Stimulated activated CD4-positive, alpha-beta T cell treated with anti-CD3 and anti-CD28 coated beads, TNF-alpha, amount 100 ng/mL, for 24 hours (primary cell): ENCODE data around the gene CACNA1B.
"Not testable (repeated sequence)": the region's sequence is repeated elsewhere in the genome, so short reads cannot be mapped to it uniquely, and the experiment has no call there.

Experiments used
- DNase-seq, 3 experiments: peaks; one replicate each; pipeline ENCODE4 v3.0.0-alpha.2; 2020; ENCODE audit warnings: low read depth in 3 of 3

CACNA1B gene

GRCh38 chr9:138072161-138072842 is 194.7 kb downstream of the CACNA1B start:
- no peak for DNase-seq

- DNase-seq, result no peak
These were observed 195.3 kb downstream of the CACNA1B start for GRCh38 chr9:138072897-138073296.

DNA sequence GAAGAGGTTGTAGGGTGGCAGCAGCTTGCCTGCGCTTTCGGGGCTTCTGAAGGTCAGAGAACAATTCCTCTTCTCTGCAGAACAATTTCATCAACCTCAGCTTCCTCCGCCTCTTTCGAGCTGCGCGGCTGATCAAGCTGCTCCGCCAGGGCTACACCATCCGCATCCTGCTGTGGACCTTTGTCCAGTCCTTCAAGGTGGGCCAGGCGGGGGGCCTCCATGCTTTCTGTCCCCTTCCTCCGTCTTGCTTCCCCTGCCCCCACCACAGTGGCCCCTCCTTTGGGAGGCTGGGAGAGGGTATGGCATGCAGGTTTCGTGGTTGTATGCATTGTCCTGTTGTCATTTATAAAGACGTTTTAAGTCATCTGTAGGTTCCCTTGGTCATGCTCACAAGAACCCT is 195.8 kb downstream of the CACNA1B start:
- no peak for DNase-seq

- no peak for DNase-seq
These were observed 196.2 kb downstream of the CACNA1B start for GRCh38 chr9:138073808-138074207.

GRCh38 chr9:138074516-138074915 is 196.9 kb downstream of the CACNA1B start:
- DNase-seq, result no peak

GRCh38 chr9:138075496-138075895 is 197.9 kb downstream of the CACNA1B start:
- no peak for DNase-seq

GRCh38 chr9:138075961-138076649 is 198.5 kb downstream of the CACNA1B start:
- DNase-seq, result no peak

GRCh38 chr9:138076650-138077009 is 199.0 kb downstream of the CACNA1B start:
- DNase-seq, result no peak

DNA sequence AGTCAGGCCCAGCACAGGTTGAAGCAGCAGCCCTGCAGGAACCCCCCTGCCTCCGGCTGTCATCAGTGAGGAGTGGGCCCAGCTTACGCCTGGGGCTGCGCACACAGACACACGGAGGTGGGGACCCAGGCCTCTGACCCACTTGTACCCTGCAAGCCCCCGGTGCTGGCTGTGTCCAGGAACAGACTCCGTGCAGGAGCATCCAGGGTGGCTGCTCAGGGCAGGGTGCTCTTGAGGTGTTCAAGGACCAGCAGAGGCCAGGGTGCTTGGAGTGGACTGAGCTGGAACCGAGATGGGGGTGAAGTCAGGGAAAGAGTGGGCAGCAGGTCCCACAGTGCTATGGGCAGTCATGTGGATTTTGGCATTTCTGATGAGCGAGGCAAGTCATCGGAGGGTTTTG is 199.5 kb downstream of the CACNA1B start:
- DNase-seq, result no peak

DNA sequence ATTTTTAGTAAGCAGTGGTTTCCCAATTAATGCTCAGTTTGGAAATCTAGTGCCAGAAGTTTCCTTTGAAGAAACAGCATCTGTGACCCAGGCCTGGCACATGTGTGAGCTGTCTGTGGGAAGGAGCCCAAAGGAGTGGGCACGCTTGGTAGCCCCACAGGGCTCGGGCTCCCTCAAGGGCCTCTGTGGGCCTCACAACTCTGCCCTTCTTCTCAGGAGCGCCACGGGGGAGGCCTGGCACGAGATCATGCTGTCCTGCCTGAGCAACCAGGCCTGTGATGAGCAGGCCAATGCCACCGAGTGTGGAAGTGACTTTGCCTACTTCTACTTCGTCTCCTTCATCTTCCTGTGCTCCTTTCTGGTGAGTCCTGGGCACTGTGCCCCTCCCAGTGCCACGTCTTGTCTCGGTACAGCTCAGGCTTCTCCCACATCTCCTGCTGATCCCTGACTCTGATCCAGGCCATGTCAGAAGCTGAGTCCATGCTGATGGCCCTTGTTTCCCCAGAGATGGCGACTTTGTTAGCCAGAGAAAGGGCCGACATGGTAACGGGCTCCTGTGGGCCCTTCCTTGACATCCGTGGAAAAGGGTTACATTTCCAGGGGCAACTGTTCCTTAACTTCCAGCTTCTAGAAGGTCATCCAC is 200.4 kb downstream of the CACNA1B start:
- DNase-seq, result no peak

GRCh38 chr9:138078846-138079245 is 201.3 kb downstream of the CACNA1B start:
- DNase-seq, result no peak

- DNase-seq, result no peak
These were observed 203.4 kb downstream of the CACNA1B start for GRCh38 chr9:138080979-138081378.

DNA sequence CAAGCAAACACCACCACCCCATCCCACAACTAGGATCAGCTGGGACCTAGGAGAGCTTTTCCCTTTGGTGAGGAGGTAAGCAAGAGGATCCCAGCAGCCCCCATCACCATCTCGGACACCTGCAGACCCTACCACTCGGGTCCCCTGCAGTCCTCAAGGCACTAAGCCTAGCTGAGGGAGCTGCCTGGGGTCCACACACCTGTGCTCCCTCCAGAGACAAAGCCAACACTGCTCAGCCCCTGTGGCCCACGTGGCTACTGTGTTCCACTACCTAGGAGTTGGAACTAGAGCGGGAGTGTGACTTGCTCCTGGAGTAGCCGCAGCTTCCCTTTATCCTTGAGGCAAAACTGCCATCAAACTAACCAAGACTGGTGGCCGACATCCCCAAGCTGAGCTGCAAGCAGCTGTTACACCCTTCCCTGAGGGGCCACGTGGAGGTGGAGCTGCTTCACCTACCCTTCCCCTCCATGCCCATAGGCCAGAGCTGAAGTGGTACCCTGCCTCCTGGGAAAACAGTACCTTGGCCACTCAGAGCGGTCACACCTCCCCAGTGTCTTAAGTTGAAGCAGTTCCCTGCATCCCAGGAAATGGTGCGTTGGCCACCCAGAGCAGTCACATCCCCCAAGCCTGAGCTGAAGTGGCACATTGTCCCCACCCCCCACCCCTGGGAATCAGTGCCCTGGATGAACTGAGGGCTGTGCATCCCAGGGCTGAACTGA is 205.5 kb downstream of the CACNA1B start:
- DNase-seq, result no peak

GRCh38 chr9:138083873-138084272 is 206.3 kb downstream of the CACNA1B start:
- no peak for DNase-seq

GRCh38 chr9:138085568-138085967 is 208.0 kb downstream of the CACNA1B start:
- DNase-seq, result no peak

GRCh38 chr9:138092057-138092456 is 214.5 kb downstream of the CACNA1B start:
- not testable (repeated sequence) for DNase-seq

DNA sequence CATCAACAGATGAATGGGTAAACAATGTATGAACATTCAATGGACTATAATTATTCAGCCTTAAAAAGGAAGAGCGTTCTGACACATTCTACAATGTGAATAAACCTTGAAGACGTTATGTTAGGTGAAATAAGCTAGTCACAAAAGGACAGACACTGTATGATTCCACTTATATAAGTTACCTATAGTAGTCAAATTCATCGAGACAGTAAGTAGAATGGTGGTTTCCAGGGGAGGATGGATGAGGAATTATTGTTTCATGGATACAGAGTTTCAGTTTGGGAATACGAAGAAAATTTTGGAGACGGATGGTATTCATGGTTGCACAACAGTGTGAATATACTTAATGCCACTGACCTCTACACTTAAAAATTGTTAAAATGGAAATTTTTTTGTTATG is 216.4 kb downstream of the CACNA1B start:
- no peak for DNase-seq

DNA sequence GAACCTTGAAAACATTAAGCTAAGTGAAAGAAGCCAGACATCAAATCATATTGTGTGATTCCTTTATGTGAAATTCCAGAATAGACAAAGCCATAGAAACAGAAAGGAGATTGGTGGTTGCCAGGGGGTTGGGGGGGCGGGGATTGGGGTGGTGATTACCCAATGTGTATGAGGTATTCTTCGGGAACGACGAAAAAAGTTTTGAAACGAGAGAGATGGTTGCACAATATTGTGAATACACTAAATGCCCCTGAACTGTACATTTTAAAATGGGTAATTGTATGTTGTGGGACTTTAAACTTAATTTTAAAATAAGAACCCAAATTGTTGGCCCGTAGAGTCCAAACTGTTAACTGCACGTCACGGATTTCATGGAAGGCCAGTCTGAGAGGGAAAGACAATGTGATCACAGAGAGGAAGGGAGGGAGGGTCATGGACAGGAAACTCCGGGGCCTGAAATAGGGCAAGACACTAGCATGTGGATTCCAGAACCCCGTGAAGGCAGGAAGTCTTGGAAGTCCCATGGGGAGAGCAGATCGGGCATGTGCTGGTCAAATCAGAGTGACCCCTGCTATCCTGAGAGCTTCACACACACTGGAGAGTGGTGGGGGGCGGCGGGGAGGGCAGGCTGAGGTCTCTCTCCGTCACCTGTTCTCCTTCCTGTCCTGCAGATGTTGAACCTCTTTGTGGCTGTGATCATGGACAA is 218.4 kb downstream of the CACNA1B start:
- no peak for DNase-seq

- no peak for DNase-seq
These were observed 218.9 kb downstream of the CACNA1B start for GRCh38 chr9:138096519-138096845.

DNA sequence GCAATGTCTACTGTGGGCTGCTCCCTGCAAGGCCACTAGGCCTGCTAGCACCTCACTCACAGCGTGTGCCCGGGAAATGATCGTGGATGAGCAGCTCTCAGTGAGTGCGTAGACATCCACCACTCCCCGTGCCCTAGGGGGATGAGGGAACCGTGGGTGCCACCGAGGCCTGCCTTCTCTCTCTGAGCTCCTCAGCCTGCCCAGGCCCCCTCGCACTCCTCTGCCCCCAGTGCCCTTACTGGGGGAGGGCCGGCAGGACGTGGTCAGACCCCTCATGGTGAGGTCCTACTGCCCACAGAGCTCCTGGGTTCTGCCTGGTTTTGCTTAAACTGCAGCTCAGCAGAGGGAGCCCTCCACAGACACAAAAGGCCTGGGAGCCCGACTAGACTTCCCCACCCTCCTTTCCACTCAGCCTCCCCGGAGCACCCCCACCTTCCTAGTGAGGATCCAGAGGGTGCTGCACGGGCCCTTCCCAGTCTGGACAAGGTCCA is 220.0 kb downstream of the CACNA1B start:
- DNase-seq, result no peak

- DNase-seq, result no peak
These were observed 220.7 kb downstream of the CACNA1B start for GRCh38 chr9:138098116-138098907.
